MCF 10A (cell line): ENCODE data around the gene RASSF7. TPM values are rescaled to one million over a fixed set of nuclear protein-coding genes. Genes with fewer than 3 reads are reported as not detected.

Source experiments
- BruUV-seq: library from RNA; stranded (reverse); fragments of 400-500 nt; replicated peaks from 2 replicates; lab custom pipeline; 2021; lab: Mats Ljungman, UMichigan
- CTCF ChIA-PET: fragments of 300-600 bp; sonication (Branson Sonifier 250); formaldehyde crosslinking; extraction: SDS; loops from one replicate; lab custom pipeline; 2021; ENCODE audit warnings: antibody characterized with exemption, inconsistent platforms; lab: Yijun Ruan, JAX
- POLR2A ChIA-PET: fragments of 300-600, 350-650 bp; sonication (Branson Sonifier 250); formaldehyde crosslinking; extraction: SDS; loops from one replicate; lab custom pipeline; 2020; ENCODE audit warnings: antibody characterized with exemption, inconsistent platforms; lab: Yijun Ruan, JAX
- DNase-seq: peaks from one replicate; pipeline ENCODE4 v3.0.0-alpha.2; 2018; ENCODE audit not compliant: unreplicated experiment
- H3K27ac Mint-ChIP-seq: one replicate; pipeline ENCODE4 v1.8.0; 2022; ENCODE audit warnings: mild to moderate bottlenecking, low read depth, mixed read lengths; ENCODE audit not compliant: unreplicated experiment
- H3K27me3 Mint-ChIP-seq: one replicate; pipeline ENCODE4 v1.8.0; 2022; ENCODE audit warnings: mixed read lengths; ENCODE audit not compliant: insufficient read depth, unreplicated experiment
- H3K36me3 Mint-ChIP-seq: one replicate; pipeline ENCODE4 v1.8.0; 2022; ENCODE audit warnings: mild to moderate bottlenecking, moderate library complexity, mixed read lengths; ENCODE audit not compliant: insufficient read depth, unreplicated experiment
- H3K4me1 Mint-ChIP-seq: one replicate; pipeline ENCODE4 v1.8.0; 2022; ENCODE audit warnings: mixed read lengths; ENCODE audit not compliant: insufficient read depth, unreplicated experiment
- H3K4me3 Mint-ChIP-seq: one replicate; pipeline ENCODE4 v1.8.0; 2022; ENCODE audit warnings: mild to moderate bottlenecking, moderate library complexity, mixed read lengths; ENCODE audit not compliant: unreplicated experiment
- H3K9me3 Mint-ChIP-seq: one replicate; pipeline ENCODE4 v1.8.0; 2022; ENCODE audit warnings: mixed read lengths; ENCODE audit not compliant: unreplicated experiment
- intact Hi-C: fragments of 100-400 bp; cut with micrococcal nuclease; formaldehyde crosslinking; loops from 2 replicates; pipeline ENCODE4 v1.14.1; 2022
- total RNA-seq: library from RNA; stranded (reverse); gene quantifications from 2 replicates; pipeline ENCODE4 v1.2.3, GENCODE V29; 2022
- TF ChIP-seq, protein P1 (sequence below): fragments of 200-600 bp; IDR thresholded peaks from one replicate; pipeline ENCODE4 v1.8.0; 2022; ENCODE audit warnings: antibody characterized with exemption, mild to moderate bottlenecking; ENCODE audit not compliant: unreplicated experiment

Gene RASSF7
- total RNA-seq, 1 experiment from 2014 or later = 13.3 TPM

DNA sequence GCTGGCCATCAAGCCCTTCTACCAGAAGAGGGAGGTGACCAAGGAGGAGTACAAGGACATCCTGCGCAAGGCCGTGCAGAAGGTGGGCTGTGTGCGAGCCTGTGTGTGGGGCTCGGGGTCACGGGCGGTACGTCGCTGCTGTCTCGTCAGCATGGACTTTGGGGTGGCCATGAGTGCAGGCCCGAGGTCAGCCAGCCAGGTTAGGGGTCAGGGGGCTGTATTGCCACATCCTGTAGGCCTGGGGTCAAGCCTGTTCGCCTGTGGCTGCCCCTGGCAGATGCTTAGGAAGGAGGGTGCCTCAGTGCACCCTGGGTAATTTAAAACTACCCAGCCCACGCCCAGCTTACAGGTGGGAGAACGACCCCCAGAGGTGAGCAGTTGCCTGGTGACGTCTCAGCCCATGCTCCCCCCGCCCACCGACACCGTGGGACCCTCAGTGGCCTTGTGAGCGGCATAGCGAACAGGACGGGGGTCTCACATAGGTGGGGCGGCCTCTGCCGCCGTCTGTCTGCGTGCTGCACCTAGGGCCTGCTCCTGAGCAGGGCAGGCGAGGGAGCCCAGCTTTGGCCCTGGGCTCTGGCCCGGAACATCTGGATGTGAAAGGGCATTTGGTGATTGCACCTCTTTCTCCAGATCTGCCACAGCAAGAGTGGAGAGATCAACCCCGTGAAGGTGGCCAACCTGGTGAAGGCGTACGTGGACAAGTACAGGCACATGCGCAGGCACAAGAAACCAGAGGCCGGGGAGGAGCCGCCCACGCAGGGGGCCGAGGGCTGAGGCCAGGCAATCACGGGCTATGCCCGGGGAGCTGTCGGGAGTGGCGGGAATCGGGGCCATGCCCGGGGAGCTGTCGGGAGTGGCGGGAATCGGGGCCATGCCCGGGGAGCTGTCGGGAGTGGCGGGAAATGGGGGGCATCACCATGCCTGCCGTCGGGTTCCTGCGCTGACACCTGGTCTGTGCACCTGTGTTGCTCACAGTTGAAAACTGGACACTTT, 50.5 kb downstream of the RASSF7 start:
- Mint-ChIP-seq H3K27ac (no peak overlapping the region), H3K4me1 (peaks cover 6% of the 10 kb centered on the region), H3K36me3 (peaks cover 64% of the 10 kb centered on the region), H3K27me3 (no peaks in the 10 kb centered on the region), H3K9me3 (no peaks in the 10 kb centered on the region), H3K4me3 (no peak overlapping the region)
- POLR2A ChIA-PET = interaction anchor here (1.3 to 1.7 kb wide), 2 partner anchors 10 to 51 kb away, joined by 4 read pairs; partner anchors contain the start of gene LMNTD2
- TSS peak; percentile 25 for BruUV-seq
- intact Hi-C loops = loop anchor here (10.0 kb wide), 1 partner anchor 46 kb away; the partner anchor contains the start of genes LMNTD2 and RASSF7
- DNase-seq = no peak
- CTCF ChIA-PET = no interaction called here
- TF ChIP-seq, protein P1, sequence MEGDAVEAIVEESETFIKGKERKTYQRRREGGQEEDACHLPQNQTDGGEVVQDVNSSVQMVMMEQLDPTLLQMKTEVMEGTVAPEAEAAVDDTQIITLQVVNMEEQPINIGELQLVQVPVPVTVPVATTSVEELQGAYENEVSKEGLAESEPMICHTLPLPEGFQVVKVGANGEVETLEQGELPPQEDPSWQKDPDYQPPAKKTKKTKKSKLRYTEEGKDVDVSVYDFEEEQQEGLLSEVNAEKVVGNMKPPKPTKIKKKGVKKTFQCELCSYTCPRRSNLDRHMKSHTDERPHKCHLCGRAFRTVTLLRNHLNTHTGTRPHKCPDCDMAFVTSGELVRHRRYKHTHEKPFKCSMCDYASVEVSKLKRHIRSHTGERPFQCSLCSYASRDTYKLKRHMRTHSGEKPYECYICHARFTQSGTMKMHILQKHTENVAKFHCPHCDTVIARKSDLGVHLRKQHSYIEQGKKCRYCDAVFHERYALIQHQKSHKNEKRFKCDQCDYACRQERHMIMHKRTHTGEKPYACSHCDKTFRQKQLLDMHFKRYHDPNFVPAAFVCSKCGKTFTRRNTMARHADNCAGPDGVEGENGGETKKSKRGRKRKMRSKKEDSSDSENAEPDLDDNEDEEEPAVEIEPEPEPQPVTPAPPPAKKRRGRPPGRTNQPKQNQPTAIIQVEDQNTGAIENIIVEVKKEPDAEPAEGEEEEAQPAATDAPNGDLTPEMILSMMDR = no peak

DNA sequence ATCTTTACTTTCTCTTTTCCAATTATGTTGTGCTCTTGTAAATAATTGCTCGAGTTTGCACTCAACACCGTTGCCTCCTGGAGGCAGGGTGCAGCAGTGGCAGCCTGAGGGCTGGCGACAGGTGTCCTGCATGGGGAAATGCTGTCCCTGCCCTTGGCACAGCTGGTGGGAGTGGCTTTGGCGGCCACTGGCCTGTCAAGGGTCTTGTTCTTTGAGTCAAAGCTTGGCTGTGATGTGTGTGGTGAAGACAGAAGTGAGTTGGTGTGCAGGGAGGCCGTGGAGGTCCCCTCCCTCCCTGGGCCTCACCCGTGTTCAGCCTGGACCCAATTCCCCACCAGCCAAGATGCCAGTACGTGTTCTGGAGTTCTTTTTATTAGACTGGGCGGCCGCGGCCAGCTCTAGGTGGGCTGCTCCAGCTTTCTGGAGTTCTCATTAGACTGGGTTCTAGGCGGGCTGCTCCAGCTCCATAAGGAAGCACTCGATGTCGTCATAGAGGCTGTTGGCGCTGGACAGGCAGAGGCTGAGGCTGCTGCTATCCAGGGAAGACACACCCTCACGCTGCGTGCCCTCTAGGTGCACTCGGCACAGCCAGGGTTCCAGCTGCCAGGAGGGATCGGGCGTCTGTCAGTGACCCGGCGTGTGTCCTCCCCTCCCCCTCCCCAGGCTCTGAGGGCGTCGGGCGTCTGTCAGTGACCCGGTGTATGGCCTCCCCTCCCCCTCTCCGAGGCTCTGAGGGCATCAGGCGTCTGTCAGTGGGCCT, 51.6 kb downstream of the RASSF7 start:
- POLR2A ChIA-PET = interaction anchor here (0.6 to 1.7 kb wide), 4 partner anchors 12 to 78 kb away, joined by 3 to 4 read pairs (median 4); partner anchors contain the start of gene LMNTD2

DNA sequence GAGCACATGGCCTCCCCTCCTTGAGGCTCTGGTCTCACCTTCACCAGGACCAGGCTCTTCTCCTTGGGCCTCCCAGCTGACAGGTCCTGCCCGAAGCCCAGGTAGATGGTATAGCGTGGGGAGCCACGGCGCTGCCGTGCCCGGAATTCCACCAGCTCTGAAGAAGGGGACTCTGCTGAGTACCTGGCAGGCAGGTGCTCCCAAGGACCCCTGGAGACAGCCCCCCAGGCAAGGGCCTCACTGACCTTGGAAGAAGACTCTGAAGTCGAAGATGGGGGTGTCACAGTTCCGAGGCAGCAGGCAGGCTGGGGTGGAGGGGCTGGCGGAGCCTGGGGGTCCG, 52.2 kb downstream of the RASSF7 start:
- TF ChIP-seq, protein P1 = no peak
- CTCF ChIA-PET = no interaction called here
- Mint-ChIP-seq H3K36me3 (peaks cover 48% of the 10 kb centered on the region), H3K27ac (no peak overlapping the region), H3K9me3 (no peaks in the 10 kb centered on the region), H3K4me3 (no peak overlapping the region), H3K27me3 (no peaks in the 10 kb centered on the region), H3K4me1 (peaks cover 6% of the 10 kb centered on the region)
- no peak for DNase-seq
- intact Hi-C loops = loop anchor here (10.0 kb wide), 1 partner anchor 48 kb away; the partner anchor contains the start of genes LMNTD2 and RASSF7
- no TSS peak for BruUV-seq
- POLR2A ChIA-PET = interaction anchor here (0.6 to 1.7 kb wide), 2 partner anchors 9 to 53 kb away, joined by 3 to 4 read pairs; partner anchors contain the start of gene LMNTD2

More for the DNA sequence above, 51.6 kb downstream of the RASSF7 start:
- Mint-ChIP-seq H3K4me3 (no peak overlapping the region), H3K4me1 (peaks cover 6% of the 10 kb centered on the region), H3K9me3 (no peaks in the 10 kb centered on the region), H3K27ac (no peak overlapping the region), H3K36me3 (peaks cover 53% of the 10 kb centered on the region), H3K27me3 (no peaks in the 10 kb centered on the region)
- BruUV-seq = no TSS peak
- peak; percentile 48 for DNase-seq
- intact Hi-C loops = loop anchor here (10.0 kb wide), 1 partner anchor 48 kb away; the partner anchor contains the start of genes LMNTD2 and RASSF7
- CTCF ChIA-PET = no interaction called here
- TF ChIP-seq, protein P1 = peak; percentile 20
